GM10248 (cell line): Measurements from ENCODE around the gene TNFRSF21.

Source experiments
- CTCF ChIA-PET: fragments of 300-600 bp; sonication (Branson Sonifier 250); formaldehyde crosslinking; extraction: SDS; loops from one replicate; lab custom pipeline; 2021; ENCODE audit warnings: antibody characterized with exemption; lab: Yijun Ruan, JAX
- POLR2A ChIA-PET: fragments of 350-650 bp; sonication (Branson Sonifier 250); formaldehyde crosslinking; extraction: SDS; loops from one replicate; lab custom pipeline; 2020; ENCODE audit warnings: antibody characterized with exemption; lab: Yijun Ruan, JAX
- DNase-seq: peaks from one replicate; pipeline ENCODE4 v3.0.0; 2012; ENCODE audit errors: extremely low spot score
- CTCF ChIP-seq: IDR thresholded peaks from 2 replicates; pipeline ENCODE4 v1.5.1; 2012; ENCODE audit warnings: mild to moderate bottlenecking, low read depth; ENCODE audit errors: extremely low read depth, missing control alignments, control extremely low read depth

TNFRSF21 gene

GRCh38 chr6:47309291-47310130 lies at the start of gene TNFRSF21:
Gene TNFRSF21, minus strand, starts transcription at chr6:47309905. Its CDS starts 394 bp downstream, at chr6:47309511.
- ChIA-PET CTCF (interaction anchor here (0.8 to 7.2 kb wide), 9 partner anchors 9 to 216 kb away, joined by 3 to 84 read pairs (median 3); no protein-coding TSS in a partner anchor), POLR2A (no interaction called here)
- peak; percentile 91 for TF ChIP-seq CTCF
- DNase-seq: peak; percentile 91

- no peak for TF ChIP-seq CTCF
- ChIA-PET CTCF (interaction anchor here (1.2 to 1.6 kb wide), 2 partner anchors 11 kb away, joined by 3 to 4 read pairs; no protein-coding TSS in a partner anchor), POLR2A (no interaction called here)
- DNase-seq: no peak
Measured at GRCh38 chr6:47358440-47359225, 48.9 kb upstream of the TNFRSF21 start.

GRCh38 chr6:47357827-47358226 lies 48.1 kb upstream of the TNFRSF21 start:
- DNase-seq: no peak
- no peak for TF ChIP-seq CTCF
- ChIA-PET CTCF (interaction anchor here (1.2 to 1.7 kb wide), 4 partner anchors 10 to 15 kb away, joined by 3 to 6 read pairs (median 4); no protein-coding TSS in a partner anchor), POLR2A (no interaction called here)

GRCh38 chr6:47355496-47355895 lies 45.8 kb upstream of the TNFRSF21 start:
- no peak for TF ChIP-seq CTCF
- DNase-seq: no peak
- CTCF ChIA-PET: interaction anchor here (1.0 to 1.3 kb wide), 2 partner anchors 8 to 10 kb away, joined by 3 read pairs; no protein-coding TSS in a partner anchor
- POLR2A ChIA-PET: no interaction called here

GRCh38 chr6:47353871-47354270 lies 44.2 kb upstream of the TNFRSF21 start:
- CTCF ChIA-PET: interaction anchor here (1.3 kb wide), 1 partner anchor 9 kb away, joined by 3 read pairs; no protein-coding TSS in a partner anchor
- TF ChIP-seq CTCF: no peak
- POLR2A ChIA-PET: no interaction called here
- DNase-seq: no peak

GRCh38 chr6:47352966-47353365 lies 43.3 kb upstream of the TNFRSF21 start:
- DNase-seq: no peak
- no peak for TF ChIP-seq CTCF
- ChIA-PET POLR2A (no interaction called here), CTCF (no interaction called here)
